HL-60 (cell line): ENCODE measurements around the gene WAPL.

Experiments used
- DNase-seq, 2 experiments: peaks; one replicate each; pipeline ENCODE4 v3.0.0-alpha.2; 2010 to 2020; ENCODE audit warnings: low read depth in 1 of 2, low spot score in 1 of 2
- H3K27ac ChIP-seq: fragments of 250-450 bp; sonication (Bioruptor Pico); replicated peaks from 2 replicates; pipeline ENCODE4 v1.5.1; 2020; ENCODE audit warnings: mild to moderate bottlenecking, moderate library complexity
- H3K27me3 ChIP-seq: fragments of 250-450 bp; sonication (Bioruptor Pico); 2 replicates; pipeline ENCODE4 v1.5.1; 2021; ENCODE audit warnings: mild to moderate bottlenecking, moderate library complexity; ENCODE audit not compliant: insufficient read depth, poor library complexity, severe bottlenecking
- H3K4me3 ChIP-seq: replicated peaks from 2 replicates; pipeline ENCODE4 v1.5.1; 2011; ENCODE audit warnings: mild to moderate bottlenecking, control low read depth, low read length; ENCODE audit not compliant: insufficient read depth
- GABPA ChIP-seq: IDR thresholded peaks from 2 replicates; pipeline ENCODE4 v1.6.1; 2012; ENCODE audit warnings: low read depth
- POLR2AphosphoS5 ChIP-seq: IDR thresholded peaks from 2 replicates; pipeline ENCODE4 v1.6.1; 2012; ENCODE audit warnings: low read depth
- SPI1 ChIP-seq: IDR thresholded peaks from 2 replicates; pipeline ENCODE4 v1.6.1; 2012; ENCODE audit warnings: low read depth, mild to moderate bottlenecking, borderline replicate concordance
- TF ChIP-seq, protein P1 (sequence below): IDR thresholded peaks from one replicate; pipeline ENCODE4 v1.5.1; 2011; ENCODE audit warnings: low read length, control low read depth, inconsistent platforms; ENCODE audit not compliant: insufficient read depth
- TF ChIP-seq, protein P2 (sequence below): IDR thresholded peaks from 2 replicates; pipeline ENCODE4 v1.6.1; 2012; ENCODE audit warnings: low read depth; ENCODE audit not compliant: insufficient replicate concordance

Gene WAPL

DNA sequence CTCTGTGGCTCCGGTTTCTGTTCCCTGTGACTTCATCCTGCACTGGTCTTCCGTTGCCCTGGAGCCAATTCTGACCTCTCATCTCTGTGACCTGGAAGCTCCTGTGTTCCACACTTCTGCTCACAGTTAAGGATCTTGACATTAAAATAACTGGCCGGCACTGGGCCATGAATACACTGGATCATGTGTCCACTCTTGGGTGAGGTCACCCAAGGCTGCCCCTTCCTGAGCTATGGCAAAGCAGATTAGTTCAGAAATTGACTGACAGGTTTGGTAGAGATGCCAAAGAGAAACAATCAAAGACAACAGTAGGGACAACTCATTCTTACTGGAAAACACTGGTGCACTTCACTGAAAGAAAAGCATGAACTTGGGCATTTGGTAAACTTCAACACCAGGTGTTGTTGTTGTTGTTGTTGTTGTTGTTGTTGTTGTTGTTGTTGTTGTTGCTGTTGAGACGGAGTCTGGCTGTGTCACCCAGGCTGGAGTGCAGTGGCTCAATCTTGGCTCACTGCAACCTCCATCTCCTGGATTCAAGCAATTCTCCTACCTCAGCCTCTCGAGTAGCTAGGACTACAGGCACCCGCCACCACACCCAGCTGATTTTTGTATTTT lies 118.3 kb downstream of the WAPL start:
- TF ChIP-seq, protein P1, sequence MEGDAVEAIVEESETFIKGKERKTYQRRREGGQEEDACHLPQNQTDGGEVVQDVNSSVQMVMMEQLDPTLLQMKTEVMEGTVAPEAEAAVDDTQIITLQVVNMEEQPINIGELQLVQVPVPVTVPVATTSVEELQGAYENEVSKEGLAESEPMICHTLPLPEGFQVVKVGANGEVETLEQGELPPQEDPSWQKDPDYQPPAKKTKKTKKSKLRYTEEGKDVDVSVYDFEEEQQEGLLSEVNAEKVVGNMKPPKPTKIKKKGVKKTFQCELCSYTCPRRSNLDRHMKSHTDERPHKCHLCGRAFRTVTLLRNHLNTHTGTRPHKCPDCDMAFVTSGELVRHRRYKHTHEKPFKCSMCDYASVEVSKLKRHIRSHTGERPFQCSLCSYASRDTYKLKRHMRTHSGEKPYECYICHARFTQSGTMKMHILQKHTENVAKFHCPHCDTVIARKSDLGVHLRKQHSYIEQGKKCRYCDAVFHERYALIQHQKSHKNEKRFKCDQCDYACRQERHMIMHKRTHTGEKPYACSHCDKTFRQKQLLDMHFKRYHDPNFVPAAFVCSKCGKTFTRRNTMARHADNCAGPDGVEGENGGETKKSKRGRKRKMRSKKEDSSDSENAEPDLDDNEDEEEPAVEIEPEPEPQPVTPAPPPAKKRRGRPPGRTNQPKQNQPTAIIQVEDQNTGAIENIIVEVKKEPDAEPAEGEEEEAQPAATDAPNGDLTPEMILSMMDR = no peak
- DNase-seq = no peak
- Histone ChIP-seq H3K27ac (no peak overlapping the region), H3K27me3 (peaks cover 16% of the 10 kb centered on the region), H3K4me3 (no peak overlapping the region)

DNA sequence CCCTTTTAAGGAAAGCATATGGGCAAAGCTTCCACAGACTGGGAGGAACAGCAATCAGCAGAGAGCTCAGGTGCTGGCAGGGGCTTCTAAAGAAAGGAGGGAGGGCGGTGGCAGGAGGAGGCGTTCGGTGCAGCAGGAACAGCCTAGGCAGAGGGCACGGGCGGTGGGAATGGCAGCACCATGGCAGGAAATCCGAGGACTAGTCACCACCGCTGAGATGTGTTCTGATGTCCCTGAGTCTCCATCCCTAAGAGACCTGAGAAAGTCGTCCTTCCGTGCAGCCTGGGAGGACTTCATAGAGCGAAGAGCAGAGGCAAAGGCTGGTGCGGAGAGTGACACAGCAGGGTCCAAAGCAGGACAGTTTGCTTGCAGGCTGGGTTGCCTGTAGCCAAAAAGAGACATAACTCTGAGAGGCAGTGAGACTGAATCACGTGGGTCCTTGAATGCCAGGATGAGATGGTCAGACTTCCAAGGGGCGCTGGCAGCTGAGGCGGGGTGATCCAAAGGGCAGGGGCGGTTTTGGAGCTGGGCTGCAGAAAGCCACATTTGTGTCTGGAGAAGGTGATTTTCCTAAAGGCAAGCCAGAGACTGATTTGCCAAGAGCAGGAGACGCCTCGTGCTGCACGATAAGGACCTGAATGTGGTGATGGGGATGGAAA lies 119.2 kb downstream of the WAPL start:
- no peak overlapping the region for H3K4me3 ChIP-seq
- H3K27ac ChIP-seq = no peak overlapping the region
- peaks cover 16% of the 10 kb centered on the region for H3K27me3 ChIP-seq
- no peak for DNase-seq
- TF ChIP-seq, protein P1 = no peak
- TF ChIP-seq GABPA = no peak
- no peak for TF ChIP-seq SPI1
- TF ChIP-seq, protein P2, sequence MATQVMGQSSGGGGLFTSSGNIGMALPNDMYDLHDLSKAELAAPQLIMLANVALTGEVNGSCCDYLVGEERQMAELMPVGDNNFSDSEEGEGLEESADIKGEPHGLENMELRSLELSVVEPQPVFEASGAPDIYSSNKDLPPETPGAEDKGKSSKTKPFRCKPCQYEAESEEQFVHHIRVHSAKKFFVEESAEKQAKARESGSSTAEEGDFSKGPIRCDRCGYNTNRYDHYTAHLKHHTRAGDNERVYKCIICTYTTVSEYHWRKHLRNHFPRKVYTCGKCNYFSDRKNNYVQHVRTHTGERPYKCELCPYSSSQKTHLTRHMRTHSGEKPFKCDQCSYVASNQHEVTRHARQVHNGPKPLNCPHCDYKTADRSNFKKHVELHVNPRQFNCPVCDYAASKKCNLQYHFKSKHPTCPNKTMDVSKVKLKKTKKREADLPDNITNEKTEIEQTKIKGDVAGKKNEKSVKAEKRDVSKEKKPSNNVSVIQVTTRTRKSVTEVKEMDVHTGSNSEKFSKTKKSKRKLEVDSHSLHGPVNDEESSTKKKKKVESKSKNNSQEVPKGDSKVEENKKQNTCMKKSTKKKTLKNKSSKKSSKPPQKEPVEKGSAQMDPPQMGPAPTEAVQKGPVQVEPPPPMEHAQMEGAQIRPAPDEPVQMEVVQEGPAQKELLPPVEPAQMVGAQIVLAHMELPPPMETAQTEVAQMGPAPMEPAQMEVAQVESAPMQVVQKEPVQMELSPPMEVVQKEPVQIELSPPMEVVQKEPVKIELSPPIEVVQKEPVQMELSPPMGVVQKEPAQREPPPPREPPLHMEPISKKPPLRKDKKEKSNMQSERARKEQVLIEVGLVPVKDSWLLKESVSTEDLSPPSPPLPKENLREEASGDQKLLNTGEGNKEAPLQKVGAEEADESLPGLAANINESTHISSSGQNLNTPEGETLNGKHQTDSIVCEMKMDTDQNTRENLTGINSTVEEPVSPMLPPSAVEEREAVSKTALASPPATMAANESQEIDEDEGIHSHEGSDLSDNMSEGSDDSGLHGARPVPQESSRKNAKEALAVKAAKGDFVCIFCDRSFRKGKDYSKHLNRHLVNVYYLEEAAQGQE = no peak
- TF ChIP-seq POLR2AphosphoS5 = no peak

DNA sequence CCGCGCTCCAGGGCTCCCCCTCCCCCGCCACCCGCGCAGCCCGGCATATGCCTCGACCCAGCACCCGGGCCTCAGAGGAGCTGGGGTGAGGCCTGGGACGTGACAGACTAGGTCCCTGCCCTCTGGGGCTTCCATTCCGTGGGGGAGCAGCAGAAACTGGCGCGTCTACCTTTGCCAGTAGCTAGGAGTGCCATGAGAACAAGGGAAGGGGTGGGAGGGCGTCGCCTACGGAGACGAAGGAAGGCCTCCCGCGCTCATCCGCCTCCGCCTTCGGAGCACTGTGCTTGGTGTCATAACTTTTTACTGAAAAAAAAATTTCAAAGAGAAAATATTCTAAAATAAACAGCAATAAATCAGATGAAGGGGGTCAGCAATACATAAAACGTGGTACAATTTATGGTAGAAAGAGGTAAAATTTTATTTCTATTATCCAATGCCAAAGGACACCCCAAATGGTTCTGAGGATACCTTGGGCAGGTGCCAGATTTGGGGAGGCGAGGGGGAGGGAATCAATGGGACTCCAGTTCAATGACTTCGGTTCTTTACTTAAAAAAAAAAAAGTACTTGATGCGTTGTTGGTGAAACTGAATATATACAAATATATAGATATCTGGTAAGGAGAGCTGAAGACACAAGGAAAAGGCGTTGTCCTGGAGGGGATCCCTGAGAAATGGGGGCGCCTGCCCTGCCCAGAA lies 119.9 kb downstream of the WAPL start:
- TF ChIP-seq, protein P1 = no peak
- no peak for TF ChIP-seq SPI1
- no peak for TF ChIP-seq POLR2AphosphoS5
- TF ChIP-seq GABPA = no peak
- TF ChIP-seq, protein P2 = no peak
- Histone ChIP-seq H3K4me3 (peak overlapping the region; percentile 73), H3K27me3 (peaks cover 16% of the 10 kb centered on the region), H3K27ac (no peak overlapping the region)
- DNase-seq = no peak
